HG02571 (cell line): Measurements from ENCODE around the gene PBXIP1.

Source experiments
- ATAC-seq: cut with Tn5 transposase; IDR thresholded peaks from one replicate; pipeline ENCODE4 v1.9.1; 2021; ENCODE audit warnings: mild to moderate bottlenecking, moderate library complexity; ENCODE audit not compliant: unreplicated experiment

PBXIP1 gene, protein sequence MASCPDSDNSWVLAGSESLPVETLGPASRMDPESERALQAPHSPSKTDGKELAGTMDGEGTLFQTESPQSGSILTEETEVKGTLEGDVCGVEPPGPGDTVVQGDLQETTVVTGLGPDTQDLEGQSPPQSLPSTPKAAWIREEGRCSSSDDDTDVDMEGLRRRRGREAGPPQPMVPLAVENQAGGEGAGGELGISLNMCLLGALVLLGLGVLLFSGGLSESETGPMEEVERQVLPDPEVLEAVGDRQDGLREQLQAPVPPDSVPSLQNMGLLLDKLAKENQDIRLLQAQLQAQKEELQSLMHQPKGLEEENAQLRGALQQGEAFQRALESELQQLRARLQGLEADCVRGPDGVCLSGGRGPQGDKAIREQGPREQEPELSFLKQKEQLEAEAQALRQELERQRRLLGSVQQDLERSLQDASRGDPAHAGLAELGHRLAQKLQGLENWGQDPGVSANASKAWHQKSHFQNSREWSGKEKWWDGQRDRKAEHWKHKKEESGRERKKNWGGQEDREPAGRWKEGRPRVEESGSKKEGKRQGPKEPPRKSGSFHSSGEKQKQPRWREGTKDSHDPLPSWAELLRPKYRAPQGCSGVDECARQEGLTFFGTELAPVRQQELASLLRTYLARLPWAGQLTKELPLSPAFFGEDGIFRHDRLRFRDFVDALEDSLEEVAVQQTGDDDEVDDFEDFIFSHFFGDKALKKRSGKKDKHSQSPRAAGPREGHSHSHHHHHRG

DNA sequence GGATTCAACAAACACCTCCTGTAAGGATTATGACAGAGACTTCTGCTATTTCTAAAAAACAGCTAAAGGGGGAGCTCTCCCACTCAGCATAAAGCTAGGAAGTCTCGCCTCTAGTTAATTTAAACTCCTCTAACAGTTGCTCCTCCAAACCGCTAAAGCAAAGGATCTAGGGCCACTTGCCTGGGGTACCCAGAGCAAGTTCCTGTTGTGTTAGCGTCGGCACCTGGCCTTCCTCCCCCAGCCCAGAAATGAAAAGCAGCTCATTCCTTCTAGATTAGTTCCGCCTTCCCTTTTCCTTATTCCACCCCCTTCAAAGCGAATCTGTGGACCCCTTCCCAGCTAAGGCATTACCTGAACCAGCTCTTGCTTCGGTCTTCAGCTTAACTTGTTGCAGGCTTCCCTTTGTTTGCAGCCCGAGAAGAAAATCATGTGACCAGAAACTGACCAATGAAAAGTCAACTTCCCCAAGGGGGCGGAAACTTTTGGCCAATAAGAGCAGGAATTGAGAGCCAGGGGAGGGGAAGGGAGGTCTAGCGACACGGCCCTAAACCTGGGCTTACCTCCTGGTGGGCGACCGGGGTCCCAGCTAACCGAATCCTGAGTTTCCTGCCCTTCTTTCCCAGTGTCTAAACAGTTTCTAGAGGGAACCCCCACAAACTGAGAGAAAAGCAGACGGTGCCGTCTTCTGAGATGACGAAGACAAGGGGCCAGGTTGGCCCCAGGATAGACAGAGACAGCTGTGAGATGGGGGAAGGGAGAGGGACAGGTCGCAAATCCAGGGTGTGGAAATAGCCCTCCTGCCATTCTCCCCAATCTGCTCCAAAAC is at the start of gene PBXIP1:
Gene PBXIP1 (minus strand): TSS at position 382 of the 826 bp plus-strand sequence. CDS start 2,378 bp downstream, outside the sequence.
- peak; percentile 62 for ATAC-seq

DNA sequence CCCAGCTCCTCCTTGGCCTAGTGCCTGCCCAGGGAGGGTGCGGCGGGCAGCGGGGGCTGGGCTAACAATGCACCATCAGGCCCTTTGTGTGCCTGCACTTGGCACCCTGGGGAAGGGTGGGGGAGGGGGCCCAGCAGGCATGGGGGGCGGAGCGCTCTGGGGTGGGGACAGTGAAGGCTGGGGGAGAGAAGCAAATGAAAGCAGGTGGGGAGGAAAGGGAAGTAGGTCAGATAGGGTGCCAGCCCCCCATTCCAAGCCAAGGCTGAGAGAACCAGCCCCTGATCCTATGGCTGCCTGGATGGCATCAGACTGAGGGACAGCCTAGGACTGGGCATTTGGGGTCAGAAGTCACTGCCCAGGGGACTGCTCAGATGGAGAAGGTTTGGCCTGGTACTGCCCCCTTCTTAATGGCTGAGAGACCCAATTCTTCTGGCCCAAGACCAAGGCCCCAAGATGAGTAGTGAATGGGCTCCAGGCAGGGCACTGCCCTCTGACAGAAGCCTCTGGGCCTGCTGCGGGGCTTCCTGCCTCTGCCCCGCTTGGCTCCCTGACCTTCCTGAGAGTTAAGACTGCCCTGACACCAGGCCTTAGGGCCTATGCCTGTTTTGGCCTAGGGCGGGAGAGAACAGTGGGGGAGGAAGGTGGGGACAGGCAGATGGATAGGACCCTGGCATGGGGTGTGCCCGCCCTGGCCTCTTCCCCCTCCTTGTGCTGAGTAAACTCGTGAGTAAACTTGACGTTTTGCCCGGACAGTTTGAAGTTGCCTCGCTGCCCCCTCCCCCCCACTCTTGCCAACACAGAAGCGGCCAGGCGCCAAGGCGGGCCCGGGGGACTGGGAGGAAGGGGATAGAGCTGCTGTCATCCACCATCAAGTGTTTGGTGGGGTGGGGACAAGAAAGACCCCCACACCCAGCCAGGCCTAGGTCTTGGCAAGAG is 49.4 kb upstream of the PBXIP1 start:
- ATAC-seq = no peak

DNA sequence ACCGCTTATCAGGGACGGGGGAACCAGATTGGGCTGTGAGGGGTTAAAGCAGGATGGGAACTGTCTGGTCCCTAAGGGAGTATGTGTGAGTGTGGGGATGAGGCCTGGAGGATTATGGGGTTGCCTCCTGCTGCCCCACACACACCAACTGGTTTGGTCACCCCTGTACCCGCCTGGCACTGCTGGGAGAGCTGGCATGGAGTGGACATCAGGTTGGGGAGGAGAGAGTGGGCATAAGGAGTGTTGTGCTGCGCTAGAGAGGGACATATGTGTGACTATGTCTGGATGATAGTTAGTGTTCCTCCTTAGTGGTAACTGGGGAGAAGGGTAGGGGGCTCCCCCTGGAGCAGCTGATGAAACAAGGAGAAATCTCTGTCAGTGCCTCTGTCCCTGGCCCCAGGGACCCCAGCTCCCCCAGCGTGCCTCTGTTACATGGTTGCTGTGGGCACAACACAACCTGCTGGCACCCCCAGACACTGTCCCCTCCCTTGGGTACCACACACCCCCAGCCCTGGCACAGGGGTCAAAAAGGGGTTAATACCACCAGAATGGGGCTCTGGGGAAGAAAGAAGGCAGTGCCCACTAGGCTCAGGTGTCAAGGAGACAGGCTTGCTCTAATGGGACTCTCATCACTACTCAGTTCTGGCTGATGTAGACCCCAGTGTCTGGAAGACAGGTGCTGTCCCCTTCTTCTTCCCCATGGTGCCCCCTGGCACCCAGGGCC is 48.6 kb upstream of the PBXIP1 start:
- ATAC-seq = no peak

DNA sequence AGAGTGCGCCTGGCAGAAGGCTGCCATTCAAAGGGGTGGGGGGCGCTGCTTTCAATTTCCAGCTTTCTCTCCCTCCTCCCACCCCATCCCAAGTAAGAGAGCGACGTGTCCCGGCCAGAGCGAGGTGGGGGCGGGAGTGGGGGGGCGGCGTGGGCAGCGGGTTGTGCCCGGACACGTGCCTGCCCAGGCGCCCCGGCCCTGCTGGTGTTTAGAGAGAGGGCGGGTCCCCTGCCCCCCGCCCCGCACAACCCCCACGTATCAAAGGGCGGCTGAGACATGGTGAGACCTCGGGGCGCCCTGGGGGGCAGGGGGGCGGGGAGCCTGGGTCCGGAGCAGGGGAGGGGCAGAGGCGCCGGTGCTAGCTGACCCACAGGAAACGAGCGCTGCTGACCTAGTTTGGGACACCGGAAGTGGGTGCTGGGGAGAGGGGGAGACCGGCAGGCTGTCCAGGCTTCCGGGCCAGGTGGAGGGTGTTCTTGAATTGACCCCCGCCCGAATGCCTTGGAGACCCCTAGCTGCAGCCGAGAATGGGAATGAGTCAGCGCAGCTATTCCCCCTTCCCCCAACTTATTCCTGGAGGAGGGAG is 48.0 kb upstream of the PBXIP1 start:
- ATAC-seq = no peak

DNA sequence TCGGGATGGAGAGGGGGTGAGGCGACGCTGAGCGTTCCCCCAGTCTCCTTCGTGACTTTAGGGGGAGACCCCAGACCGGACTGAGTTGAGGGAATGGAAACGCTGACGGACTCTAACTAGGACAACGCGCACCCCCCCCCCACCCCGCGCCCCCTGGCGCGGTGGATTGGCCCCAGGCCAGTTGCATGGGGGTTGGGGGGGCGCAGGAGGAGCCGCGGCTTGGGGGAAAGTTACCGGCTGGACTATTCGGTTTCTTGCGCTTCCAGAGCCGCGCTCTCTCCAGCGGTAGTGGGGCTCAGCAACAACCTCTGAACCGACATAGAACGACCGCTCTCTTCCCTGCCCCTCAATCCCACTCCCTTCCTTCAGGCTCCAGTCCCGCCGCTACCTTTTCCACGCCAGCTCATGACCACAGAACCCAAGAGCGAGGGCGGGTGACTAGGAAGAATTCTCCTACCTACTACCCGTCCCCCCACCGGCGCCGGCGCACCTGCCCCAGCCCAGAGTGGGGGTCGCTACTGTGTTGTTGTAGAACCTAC is 47.4 kb upstream of the PBXIP1 start:
- ATAC-seq = no peak

DNA sequence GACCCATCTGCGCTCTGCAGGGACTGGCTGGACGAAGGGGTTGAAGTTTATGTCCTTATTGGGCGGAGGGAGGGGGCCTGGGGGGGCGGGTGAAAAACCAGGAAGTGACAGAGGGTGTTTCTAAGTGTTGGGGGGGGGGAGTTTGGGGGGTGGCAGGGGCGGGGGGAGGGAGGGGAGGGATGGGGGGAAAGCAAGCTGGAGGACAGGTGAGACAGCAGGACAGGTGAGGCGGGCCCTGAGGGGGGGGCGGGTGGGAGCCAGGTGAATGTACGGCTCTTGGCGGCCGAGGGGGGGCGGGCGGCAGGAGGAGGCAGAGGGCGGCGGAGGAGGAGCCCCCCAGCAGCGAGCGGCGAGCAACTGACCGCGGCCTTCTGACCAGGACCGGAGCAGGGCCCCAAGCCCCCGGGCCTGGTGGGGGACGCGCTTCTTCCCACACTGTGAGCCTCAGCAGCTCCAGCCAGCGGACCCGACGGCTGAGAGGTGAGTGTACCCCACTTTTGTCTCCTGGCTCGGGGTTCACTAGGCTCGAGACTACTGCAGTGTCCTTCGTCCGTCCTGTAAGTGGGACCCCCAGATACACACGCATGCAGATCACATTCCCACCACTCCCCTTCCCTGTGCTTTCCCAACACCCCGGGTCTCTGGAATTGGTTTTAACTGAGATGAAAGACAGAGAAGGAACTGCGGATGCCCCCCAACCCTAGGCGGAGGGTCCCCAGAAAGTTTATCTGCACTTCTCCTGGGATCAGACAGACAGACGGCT is 46.7 kb upstream of the PBXIP1 start, which contains the start of gene ZBTB7B:
Gene ZBTB7B (plus strand): TSS at position 339 of the 763 bp plus-strand sequence. CDS start 11,859 bp downstream, outside the sequence.
- ATAC-seq = peak; percentile 4

DNA sequence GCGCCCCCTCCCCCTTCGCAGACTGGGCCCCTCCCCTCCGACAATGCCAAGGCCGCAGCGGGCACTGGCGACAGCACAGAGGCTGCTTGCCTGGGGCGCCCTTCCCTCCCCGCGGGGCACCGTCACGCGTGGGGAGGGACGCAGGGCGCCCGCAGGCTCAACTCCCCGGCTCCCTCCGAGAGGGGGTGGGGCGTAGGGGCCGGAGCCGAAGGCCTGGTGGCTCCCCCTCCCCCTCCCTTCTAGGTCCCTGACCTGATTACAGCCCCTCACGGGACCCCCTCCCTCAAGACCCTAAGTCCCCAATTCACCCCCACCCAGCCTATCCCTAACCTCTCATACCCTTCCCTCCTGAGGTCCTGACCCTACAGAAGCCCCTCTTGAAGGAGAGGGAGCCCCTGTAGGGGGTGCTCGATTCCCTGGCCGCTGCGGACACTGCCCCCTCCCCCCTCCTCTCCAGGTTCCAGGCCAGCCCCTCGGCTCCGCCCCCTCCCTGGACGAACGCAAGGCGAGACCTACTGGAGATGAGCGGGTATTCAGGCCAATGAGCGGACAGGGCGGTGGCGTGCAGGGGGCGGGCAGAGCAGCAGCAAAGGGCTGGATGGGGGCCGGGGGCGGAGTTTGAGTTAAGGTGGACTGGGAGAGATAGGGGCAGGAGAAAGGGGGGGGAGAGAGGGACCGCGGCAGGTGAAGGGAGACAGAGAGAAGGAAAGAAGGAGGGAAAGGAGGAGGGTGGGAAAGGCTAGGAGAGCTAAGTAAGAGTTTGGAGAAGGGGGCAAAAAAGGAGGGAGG is 46.0 kb upstream of the PBXIP1 start:
- ATAC-seq = peak; percentile 45

DNA sequence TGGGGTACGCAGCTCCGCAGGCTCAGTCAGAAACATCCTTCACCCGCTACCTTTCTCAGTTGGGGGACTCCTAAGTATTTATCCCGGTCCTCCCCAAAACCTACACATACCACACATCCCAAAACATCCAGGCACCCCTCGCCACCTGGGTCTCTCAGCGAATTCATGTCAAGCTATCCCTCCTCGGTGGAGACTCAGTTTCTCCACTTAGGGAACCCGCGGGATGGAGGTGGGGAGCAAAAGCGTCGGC is 45.5 kb upstream of the PBXIP1 start:
- no peak for ATAC-seq

DNA sequence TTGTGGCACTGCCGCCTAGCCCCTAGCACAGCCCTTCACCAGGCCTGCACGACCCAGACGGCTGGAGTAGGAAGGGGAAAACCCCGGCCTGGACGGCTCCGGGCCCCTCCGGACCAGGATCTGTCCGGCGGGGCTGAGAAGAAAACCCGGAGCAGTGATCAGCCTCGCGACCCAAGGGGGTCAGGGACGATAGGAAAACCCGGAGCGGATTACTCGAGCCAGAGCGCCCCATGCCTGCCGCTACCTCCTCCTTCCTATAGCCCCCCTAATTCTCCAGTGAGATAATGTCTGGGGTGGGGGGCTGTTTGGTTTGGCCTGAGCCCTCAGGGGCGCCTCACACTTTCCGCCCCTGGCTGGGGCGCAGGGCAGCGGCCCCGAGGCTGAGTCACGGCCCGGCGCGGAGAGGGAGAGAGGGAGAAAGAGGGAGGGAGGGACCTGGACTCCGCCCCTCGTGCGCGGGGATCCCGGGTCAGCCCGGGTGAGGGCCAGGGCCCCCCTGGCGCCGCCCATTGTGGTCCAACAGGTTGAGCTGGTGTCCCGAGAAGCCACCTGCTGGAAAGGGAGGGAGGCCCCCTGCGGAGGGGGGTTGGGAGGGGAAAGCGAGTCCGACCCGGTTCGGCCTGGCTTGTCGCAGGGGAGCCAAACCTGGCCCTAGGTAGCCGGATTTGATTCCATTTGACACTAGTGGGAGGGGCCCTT is 45.0 kb upstream of the PBXIP1 start:
- ATAC-seq = peak; percentile 35

DNA sequence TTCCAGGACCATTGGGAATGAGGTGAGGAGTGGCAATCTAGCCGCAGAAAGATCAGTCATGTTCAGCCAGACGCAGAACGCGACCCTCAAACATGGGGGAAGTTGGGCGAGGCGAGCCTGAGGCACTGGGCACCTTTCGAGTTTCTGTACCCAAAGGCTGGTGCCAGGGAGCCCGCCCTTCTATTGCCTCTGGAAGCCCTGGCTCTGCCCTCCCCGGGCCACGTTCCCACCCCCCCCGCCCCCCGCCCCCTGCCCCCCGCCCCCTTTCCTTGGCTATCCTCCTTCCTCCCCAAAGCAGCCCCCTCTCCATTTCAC is 44.5 kb upstream of the PBXIP1 start:
- no peak for ATAC-seq

DNA sequence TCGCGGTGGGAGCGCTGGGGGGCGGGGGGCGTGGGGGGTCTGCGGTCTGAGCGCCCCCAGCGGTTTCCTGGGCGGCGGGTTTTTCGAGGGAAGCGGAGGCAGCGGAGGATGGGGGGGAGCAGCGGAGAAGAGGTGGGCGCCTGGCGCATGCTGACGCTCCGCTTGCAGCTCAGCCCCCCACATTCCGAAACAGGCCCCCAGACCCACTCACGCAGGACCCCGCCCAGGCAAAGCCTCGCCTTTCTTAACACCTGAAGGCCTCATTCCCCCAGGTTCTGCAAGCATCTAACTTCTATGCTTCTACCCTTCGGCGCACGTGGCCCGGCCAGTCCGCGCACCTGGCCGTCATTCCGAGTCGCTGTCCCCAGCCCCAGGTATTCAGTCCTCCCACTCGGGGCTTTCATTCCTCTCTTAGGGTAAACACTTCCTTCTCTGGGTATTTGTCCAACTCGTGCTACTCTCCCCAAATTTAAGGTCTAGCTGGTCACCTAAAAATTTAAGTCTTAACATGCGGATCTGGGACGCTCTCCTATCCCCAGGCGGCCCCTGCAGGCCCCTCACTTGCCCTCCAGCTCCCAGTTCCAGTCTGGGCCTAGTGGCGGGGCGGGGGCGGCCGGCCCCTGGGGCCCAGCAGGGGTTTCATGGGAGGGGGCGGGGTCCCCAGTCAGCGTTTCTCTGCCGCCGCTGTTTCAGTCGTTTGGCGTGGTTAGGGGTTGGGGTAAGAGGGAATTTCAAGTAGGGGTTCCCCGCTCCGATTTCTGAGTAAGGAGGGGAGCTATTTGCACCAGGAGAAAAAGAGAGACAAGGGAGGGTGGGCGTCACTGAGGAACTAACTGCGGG is 43.9 kb upstream of the PBXIP1 start:
- ATAC-seq = no peak

DNA sequence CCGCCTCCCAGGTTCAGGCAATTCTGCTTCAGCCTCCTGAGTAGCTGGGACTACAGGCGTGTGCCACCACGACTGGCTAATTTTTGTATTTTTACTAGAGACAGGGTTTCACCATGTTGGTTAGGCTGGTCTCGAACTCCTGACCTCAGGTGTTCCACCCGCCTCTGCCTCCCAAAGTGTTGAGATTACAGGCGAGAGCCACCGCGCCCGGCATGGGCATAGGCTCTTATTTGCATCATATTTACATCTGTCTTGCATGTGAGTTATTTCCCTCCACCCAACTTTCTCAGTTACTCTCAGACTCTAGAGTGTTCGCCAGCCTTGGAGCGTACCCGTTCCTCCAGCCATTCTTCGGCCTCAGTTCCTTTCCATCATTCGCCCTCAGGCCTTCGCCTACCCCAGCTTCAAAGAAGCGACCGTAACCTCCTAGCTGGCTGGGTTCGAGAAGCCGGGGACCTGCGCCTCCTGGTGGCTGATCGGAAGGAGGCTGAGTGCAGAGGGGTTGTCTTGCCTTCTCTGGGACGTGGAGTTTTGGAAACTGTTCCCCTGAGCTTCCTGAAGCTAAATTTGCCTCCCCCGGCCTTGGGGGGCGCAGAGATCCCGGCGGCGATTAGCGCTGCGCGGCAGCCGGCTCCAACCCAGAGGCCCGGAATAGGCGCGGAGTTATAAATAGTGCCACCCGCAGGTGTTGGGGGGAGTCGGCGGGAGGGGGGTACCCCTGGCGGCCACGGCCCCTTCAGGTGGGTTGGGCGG is 43.1 kb upstream of the PBXIP1 start:
- no peak for ATAC-seq

DNA sequence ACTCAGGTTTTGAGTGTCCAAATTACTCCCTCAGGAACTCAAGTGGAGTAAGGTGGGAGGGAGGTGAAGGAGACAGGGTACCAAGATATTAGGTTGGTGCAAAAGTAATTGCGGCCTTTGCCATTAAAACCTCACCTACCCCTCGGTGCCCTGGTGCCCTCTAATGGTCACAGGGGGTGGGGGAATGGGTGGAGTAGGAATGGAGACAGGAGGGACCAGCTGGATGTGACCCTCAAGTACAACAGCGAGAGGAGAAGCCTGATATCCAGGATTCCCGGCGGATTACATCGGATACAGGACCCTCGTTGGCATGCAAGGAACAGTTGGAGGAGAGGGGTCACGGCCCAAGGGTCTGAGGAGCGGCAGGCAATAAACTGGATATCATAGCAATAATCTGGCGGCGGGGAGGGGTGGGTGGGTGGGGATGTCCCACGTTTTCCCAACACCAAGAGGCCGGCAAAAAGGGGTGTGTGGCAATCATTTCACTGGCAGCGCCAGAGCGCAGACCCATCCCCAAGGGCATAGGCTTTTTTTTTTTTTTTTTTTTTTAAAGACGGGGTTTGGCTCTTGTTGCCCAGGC is 42.4 kb upstream of the PBXIP1 start:
- ATAC-seq = no peak

DNA sequence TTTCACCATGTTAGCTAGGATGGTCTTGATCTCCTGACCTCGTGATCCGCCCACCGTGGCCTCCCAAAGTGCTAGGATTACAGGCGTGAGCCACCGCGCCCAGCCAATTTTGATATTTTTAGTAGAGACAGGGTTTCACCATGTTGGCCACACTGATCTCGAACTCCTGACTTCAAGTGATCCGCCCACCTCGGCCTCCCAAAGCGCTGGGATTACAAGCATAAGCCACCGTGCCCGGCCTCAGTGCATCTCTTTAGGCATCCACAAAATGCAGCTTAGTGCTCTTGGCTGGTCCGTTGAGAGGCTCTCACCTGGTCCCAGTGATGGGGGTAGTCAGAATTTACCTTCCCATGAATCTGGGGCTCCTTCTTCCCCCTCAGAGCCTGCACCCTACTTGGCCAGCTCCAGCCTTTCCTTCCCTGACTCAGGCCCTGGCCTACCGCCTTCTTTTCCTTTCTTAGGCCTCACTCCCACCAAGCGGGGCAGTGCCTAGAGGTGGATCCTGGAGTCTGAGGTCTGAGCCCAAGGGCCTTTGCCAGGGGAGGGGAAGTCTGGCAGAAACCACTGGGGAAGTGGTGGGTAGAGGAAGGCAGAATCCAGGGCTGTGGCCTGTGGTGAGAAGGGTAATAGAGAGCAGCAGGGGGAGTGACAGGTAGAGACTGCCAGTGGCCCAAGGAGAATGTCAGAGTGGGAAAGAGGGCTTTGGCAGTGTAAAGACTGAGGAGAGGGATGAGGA is 41.2 kb upstream of the PBXIP1 start:
- no peak for ATAC-seq
